Measurements from ENCODE around the gene HNRNPA2B1. TPM values are rescaled to one million over a fixed set of nuclear protein-coding genes. Genes with fewer than 3 reads are reported as not detected.
"Not testable (repeated sequence)": the region's sequence is repeated elsewhere in the genome, so short reads cannot be mapped to it uniquely, and the experiment has no call there.

Gene HNRNPA2B1
- total RNA-seq, 1 donor = 240 TPM

DNA sequence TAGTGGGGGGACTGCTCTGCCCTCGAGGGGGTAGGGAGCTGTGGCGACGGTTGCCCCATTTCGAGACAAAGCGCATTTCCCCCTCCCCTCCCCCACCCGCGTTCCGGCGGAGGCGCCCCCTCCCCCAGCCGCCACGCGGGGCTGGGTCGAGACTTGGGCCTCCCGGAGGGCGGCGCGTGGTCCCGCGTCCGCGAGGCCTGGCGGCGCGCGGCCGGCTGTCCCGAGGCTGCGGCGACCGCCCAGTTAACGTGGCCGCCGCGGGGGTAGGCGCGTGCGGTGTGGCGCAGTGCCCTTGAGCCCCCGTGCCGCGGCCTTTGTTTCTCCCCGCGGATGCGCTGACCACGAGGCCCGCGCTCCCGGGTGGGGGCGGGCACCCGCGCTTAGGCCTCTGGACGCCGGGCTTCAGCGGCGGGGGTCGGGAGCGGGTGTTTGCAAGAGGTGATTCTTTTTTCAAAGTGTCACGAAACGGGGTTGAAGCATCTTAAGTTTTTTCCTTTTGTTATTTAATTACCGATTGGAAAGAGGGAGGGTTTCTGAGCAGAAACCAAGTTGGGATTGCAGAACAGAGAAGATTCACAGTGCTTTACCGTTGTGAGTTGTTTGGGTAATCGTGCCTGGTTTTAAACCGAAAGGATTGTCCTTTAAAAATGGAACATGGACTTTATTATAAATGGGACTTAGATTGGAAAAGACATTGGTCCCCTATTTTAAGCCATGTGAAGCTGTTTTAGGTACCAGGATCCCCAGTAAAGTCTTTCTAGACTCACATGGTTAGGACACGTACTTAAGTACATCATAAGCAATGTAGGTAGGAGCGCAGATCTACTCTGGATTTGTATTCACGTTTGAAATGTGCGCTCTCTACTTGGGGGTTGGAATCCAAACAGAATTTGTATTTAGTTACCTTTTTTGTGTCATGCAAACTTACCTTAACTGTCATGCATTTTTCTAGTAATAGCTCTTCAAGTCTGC is 1.8 kb upstream of the HNRNPA2B1 start:
- no peaks in the 10 kb centered on the region for H3K27me3 ChIP-seq (ENCODE audit: insufficient read depth, low read length)
- peaks cover 31% of the 10 kb centered on the region for H3K4me1 ChIP-seq (ENCODE audit: insufficient read depth, low read length)

DNA sequence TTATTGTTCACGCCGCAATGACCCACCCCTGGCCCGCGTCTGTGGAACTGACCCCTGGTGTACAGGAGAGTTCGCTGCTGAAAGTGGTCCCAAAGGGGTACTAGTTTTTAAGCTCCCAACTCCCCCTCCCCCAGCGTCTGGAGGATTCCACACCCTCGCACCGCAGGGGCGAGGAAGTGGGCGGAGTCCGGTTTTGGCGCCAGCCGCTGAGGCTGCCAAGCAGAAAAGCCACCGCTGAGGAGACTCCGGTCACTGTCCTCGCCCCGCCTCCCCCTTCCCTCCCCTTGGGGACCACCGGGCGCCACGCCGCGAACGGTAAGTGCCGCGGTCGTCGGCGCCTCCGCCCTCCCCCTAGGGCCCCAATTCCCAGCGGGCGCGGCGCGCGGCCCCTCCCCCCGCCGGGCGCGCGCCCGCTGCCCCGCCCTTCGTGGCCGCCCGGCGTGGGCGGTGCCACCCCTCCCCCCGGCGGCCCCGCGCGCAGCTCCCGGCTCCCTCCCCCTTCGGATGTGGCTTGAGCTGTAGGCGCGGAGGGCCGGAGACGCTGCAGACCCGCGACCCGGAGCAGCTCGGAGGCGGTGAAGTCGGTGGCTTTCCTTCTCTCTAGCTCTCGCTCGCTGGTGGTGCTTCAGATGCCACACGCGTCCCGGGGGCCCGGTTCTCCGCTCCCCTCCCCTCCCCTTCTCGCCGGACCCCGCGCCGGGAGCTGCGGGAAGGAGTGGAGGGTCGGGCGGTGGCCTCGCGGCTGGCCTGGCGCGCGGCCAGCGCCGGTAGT is 887 bp upstream of the HNRNPA2B1 start, which contains the start of gene CBX3:
Gene CBX3 (plus strand): TSS at position 499 of the 772 bp plus-strand sequence. CDS start 1,254 bp downstream, outside the sequence.
- Histone ChIP-seq H3K4me3 (ENCODE audit: low read length) (peak within 1 kb of the TSS; percentile 99), H3K4me1 (ENCODE audit: insufficient read depth, low read length) (peaks cover 40% of the 10 kb centered on the region), H3K27me3 (ENCODE audit: insufficient read depth, low read length) (no peaks in the 10 kb centered on the region), H3K9me3 (ENCODE audit: low read depth, low read length) (no peaks in the 10 kb centered on the region)

More for the DNA sequence above, 1.8 kb upstream of the HNRNPA2B1 start:
- Histone ChIP-seq H3K9me3 (ENCODE audit: low read depth, low read length) (no peaks in the 10 kb centered on the region), H3K4me3 (ENCODE audit: low read length) (peak overlapping the region; percentile 99)

DNA sequence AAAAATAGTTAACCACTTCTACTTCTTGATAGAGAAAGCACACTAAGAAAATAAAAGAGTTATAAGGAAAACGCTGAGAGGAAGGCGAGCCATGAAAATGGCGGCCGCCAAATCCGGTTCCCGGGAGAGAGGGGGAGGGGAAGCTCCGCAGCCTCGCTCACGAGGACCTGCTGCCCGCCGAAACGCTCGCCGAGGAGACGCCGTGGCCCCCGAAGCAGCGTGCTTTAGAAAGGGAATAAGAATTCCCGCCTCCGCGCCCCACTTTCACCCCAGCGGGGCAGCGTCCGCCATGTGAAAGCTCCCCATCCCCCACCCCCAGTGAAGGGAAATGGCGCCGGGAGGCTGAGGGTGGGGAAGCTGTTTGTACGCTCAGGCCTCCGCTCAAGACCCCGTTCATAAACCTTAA is 505 bp downstream of the HNRNPA2B1 start:
- H3K4me1 ChIP-seq (ENCODE audit: insufficient read depth, low read length) = peaks cover 45% of the 10 kb centered on the region
- H3K27me3 ChIP-seq (ENCODE audit: insufficient read depth, low read length) = no peaks in the 10 kb centered on the region
- no peaks in the 10 kb centered on the region for H3K9me3 ChIP-seq (ENCODE audit: low read depth, low read length)
- H3K4me3 ChIP-seq (ENCODE audit: low read length) = peak overlapping the region; percentile 99

DNA sequence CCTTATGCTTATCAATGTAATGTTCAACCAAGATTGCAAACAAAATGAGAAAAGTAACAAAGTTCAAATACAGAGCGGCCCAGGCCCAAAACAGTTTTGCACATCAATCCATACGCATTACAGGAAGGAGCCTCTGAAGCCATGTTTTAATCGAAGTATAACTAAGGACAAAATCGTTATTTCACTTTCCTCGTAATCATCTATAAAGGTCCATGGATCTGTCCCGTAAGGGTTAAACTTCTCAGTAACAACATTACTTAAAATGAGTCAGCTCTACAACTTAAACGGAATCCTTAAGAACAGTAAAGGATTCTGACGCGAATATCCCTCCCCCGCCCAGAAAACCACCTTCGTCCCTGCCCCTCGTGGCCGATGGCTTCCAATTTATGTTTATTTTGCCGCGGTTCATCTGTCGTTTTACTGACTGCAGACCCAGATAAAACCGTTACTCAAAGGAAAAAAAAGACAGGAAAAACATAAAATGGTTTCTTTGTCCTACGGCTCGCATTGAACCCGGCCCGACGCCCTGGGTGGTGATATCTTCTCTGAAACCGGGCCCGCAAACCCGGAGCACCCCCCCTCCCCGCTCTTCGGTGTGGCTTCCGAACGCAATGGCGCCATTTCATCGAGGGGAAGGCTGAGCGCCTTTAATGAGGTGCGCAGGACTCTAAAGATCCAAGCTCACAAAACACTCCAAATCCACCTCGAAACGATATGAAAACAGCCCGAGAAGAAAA is 1.1 kb downstream of the HNRNPA2B1 start:
- Histone ChIP-seq H3K27me3 (ENCODE audit: insufficient read depth, low read length) (no peaks in the 10 kb centered on the region), H3K4me1 (ENCODE audit: insufficient read depth, low read length) (peaks cover 45% of the 10 kb centered on the region)

DNA sequence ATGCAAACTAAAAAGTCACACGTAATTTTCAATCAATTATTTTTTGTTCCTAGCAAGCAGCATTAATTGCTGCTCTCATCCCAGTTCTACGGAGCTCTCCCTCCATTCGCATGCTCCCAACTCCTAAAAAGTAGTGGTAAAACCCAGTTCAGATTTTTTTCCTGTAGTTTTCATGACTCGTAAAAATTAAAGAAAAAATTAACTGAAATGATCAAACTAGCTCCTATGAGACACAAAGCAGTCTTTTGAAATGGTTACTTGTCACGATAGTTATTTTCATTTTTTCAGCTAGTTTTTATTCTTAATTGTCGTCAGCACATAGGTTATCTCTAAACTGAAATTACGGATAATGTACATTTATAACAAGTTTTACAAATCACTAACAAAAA is 1.8 kb downstream of the HNRNPA2B1 start:
- Histone ChIP-seq H3K4me3 (ENCODE audit: low read length) (peak overlapping the region; percentile 99), H3K27me3 (ENCODE audit: insufficient read depth, low read length) (no peaks in the 10 kb centered on the region), H3K9me3 (ENCODE audit: low read depth, low read length) (no peaks in the 10 kb centered on the region), H3K4me1 (ENCODE audit: insufficient read depth, low read length) (peaks cover 47% of the 10 kb centered on the region)

More for the DNA sequence above, 1.1 kb downstream of the HNRNPA2B1 start:
- H3K9me3 ChIP-seq (ENCODE audit: low read depth, low read length) = no peaks in the 10 kb centered on the region
- peak overlapping the region; percentile 99 for H3K4me3 ChIP-seq (ENCODE audit: low read length)

DNA sequence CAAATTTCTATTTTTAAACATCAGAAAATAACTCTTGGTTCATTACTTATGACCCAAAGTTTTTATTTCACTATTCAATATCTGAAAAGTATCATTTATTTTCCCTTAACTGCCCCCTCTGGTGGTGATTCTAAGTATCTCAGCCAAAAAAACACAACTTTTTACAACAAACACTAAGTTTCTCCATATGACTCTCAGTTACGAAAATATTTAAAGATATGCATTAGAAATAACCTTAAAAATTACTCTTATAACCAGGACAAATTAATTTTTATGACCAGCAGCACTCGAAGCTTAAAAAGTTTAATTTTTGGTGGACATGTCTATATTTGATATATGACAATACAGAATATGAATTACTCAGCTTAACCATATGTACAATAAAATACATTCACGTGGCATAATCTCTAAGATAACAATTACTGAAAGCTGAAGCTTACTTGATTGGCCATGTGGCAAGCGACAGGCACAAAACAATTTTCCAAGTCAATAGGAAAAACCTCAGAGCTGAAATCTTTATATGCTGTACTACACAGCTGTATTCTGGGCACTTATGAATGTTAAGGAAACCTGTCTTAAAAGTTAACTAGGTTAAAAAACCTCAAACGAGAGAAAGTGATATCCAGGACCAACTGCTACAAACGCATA is 2.3 kb downstream of the HNRNPA2B1 start:
- Histone ChIP-seq H3K4me3 (ENCODE audit: low read length) (peak overlapping the region; percentile 99), H3K9me3 (ENCODE audit: low read depth, low read length) (no peaks in the 10 kb centered on the region), H3K4me1 (ENCODE audit: insufficient read depth, low read length) (peaks cover 48% of the 10 kb centered on the region), H3K27me3 (ENCODE audit: insufficient read depth, low read length) (no peaks in the 10 kb centered on the region)

- Histone ChIP-seq H3K27me3 (ENCODE audit: insufficient read depth, low read length) (no peaks in the 10 kb centered on the region), H3K4me3 (ENCODE audit: low read length) (peak overlapping the region; percentile 99), H3K4me1 (ENCODE audit: insufficient read depth, low read length) (peaks cover 49% of the 10 kb centered on the region)
These were observed 3.1 kb downstream of the HNRNPA2B1 start for GRCh38 chr7:26197153-26198115.

DNA sequence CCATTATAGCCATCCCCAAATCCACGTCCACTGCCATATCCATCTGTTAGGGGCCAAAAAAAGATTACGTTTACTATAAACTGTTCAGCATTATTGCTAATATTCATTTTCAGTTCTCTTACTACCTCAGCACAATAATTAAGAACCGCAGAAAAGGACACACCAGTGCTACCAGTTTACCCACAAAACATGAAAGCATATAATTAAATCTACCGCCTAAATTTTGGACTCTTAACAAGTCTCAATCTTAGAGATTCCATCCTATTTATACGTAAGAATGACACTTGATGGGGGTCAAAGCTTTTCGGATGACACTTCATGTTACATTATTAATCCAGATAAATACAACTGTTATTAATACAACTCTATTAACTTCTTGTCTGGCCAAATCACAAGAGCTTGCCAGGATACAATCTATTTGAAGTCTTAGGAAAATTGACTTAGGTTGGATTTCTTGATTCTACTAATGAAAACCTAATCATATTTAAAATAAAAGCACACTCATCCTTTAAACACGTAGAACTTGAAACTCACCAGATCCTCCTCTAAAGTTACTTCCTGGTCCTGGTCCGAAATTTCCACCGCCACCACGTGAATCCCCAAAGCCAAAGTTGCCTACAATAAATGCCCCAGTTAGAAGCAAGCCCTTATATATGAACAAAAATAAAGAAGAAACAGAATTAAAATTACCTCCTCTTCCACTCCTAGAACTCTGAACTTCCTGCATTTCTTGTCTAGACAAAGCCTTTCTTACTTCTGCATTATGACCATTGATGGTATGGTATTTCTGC is 4.5 kb downstream of the HNRNPA2B1 start:
- H3K27me3 ChIP-seq (ENCODE audit: insufficient read depth, low read length) = no peaks in the 10 kb centered on the region
- peaks cover 53% of the 10 kb centered on the region for H3K4me1 ChIP-seq (ENCODE audit: insufficient read depth, low read length)
- H3K4me3 ChIP-seq (ENCODE audit: low read length) = no peak overlapping the region
- H3K9me3 ChIP-seq (ENCODE audit: low read depth, low read length) = no peaks in the 10 kb centered on the region

More at GRCh38 chr7:26197153-26198115, 3.1 kb downstream of the HNRNPA2B1 start:
- H3K9me3 ChIP-seq (ENCODE audit: low read depth, low read length) = no peaks in the 10 kb centered on the region

- H3K9me3 ChIP-seq (ENCODE audit: low read depth, low read length) = no peaks in the 10 kb centered on the region
- no peak overlapping the region for H3K4me3 ChIP-seq (ENCODE audit: low read length)
- peaks cover 53% of the 10 kb centered on the region for H3K4me1 ChIP-seq (ENCODE audit: insufficient read depth, low read length)
- H3K27me3 ChIP-seq (ENCODE audit: insufficient read depth, low read length) = no peaks in the 10 kb centered on the region
These were observed 5.4 kb downstream of the HNRNPA2B1 start for GRCh38 chr7:26195182-26195581.

DNA sequence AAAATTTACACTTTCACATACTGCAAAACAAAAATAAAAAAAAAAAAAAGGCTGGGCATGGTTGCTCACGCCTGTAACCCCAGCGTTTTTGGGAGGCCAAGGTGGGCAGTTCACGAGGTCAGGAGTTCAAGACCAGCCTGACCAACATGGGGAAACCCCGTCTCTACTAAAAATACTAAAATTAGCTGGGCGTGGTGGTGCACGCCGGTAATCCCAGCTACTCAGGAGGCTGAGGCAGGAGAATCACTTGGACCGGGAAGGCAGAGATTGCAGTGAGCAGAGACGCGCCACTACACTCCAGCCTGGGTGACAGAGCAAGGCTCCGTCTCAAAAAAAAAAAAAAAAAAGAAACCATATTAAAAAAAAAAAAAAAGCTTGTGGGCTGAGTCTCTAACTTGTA is 5.8 kb downstream of the HNRNPA2B1 start:
- H3K27me3 ChIP-seq (ENCODE audit: insufficient read depth, low read length); H3K4me3 ChIP-seq (ENCODE audit: low read length); H3K9me3 ChIP-seq (ENCODE audit: low read depth, low read length): not testable (repeated sequence)
- peaks cover 53% of the 10 kb centered on the region for H3K4me1 ChIP-seq (ENCODE audit: insufficient read depth, low read length)

GRCh38 chr7:26193432-26194207 is 6.9 kb downstream of the HNRNPA2B1 start:
- Histone ChIP-seq H3K4me3 (ENCODE audit: low read length) (no peak overlapping the region), H3K27me3 (ENCODE audit: insufficient read depth, low read length) (no peaks in the 10 kb centered on the region), H3K4me1 (ENCODE audit: insufficient read depth, low read length) (peaks cover 53% of the 10 kb centered on the region), H3K9me3 (ENCODE audit: low read depth, low read length) (no peaks in the 10 kb centered on the region)

DNA sequence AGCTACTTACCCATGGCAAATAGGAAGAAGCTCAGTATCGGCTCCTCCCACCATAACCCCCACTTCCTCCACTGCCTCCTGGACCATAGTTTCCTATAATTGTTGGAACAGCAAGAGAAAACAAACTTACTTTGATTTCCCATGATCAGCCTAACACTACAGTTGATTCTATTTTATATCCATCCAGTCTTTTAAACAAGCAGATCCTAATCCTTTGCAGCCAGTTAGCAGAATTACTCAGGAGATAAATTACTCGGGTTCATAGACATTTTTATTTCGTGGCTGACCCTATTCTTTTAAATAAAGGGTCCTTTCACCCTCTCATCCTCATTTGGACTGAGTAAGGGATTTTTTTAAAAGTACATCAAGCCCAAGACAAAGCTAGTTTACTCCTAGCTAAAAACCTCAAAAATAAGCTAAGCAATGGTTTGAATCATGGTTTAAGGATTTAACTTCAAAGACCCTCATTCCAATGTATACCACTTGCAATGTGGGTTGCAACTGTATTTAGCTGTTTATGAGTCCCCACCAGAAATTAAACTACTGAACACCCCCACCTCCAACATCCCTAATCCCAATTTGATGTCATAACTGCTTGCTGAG is 8.0 kb downstream of the HNRNPA2B1 start:
- Histone ChIP-seq H3K4me1 (ENCODE audit: insufficient read depth, low read length) (peaks cover 59% of the 10 kb centered on the region), H3K4me3 (ENCODE audit: low read length) (no peak overlapping the region), H3K27me3 (ENCODE audit: insufficient read depth, low read length) (no peaks in the 10 kb centered on the region), H3K9me3 (ENCODE audit: low read depth, low read length) (no peaks in the 10 kb centered on the region)

Measured in mononuclear cell (primary cell).